ENCODE measurements around the gene TGFB2. TPM values are rescaled to one million over a fixed set of nuclear protein-coding genes. Genes with fewer than 3 reads are reported as not detected.

Gene TGFB2
- polyA plus RNA-seq, 1 experiment: 14.8 TPM

GRCh38 chr1:218467101-218468072, 122.3 kb downstream of the TGFB2 start:
- peak; percentile 59 for DNase-seq (ENCODE audit: low read depth, low spot score)
- H3K9me3 ChIP-seq (ENCODE audit: control insufficient read depth, insufficient read depth, low read length): no peaks in the 10 kb centered on the region
- H3K27ac ChIP-seq (ENCODE audit: low read depth, low read length): no peak overlapping the region
- H3K27me3 ChIP-seq (ENCODE audit: control insufficient read depth, insufficient read depth, low read length): no peaks in the 10 kb centered on the region
- H3K4me3 ChIP-seq (ENCODE audit: low read depth, low read length): no peak overlapping the region
- TF ChIP-seq CTCF (IDR thresholded peaks at IDR 0.05; ENCODE audit: low read depth, low read length): no peak
- ChIA-PET CTCF (no interaction called here), POLR2A (interaction anchor here (0.5 to 0.7 kb wide), 2 partner anchors 12 to 120 kb away, joined by 3 to 4 read pairs; no protein-coding TSS in a partner anchor)

GRCh38 chr1:218468711-218469110, 123.6 kb downstream of the TGFB2 start:
- Histone ChIP-seq H3K27ac (ENCODE audit: low read depth, low read length) (no peak overlapping the region), H3K27me3 (ENCODE audit: control insufficient read depth, insufficient read depth, low read length) (no peaks in the 10 kb centered on the region), H3K9me3 (ENCODE audit: control insufficient read depth, insufficient read depth, low read length) (no peaks in the 10 kb centered on the region), H3K4me3 (ENCODE audit: low read depth, low read length) (no peak overlapping the region)
- no peak for TF ChIP-seq CTCF (IDR thresholded peaks at IDR 0.05; ENCODE audit: low read depth, low read length)
- ChIA-PET POLR2A (no interaction called here), CTCF (no interaction called here)
- DNase-seq (ENCODE audit: low read depth, low spot score): no peak

GRCh38 chr1:218472885-218473284, 127.7 kb downstream of the TGFB2 start:
- Histone ChIP-seq H3K9me3 (ENCODE audit: control insufficient read depth, insufficient read depth, low read length) (no peaks in the 10 kb centered on the region), H3K4me3 (ENCODE audit: low read depth, low read length) (no peak overlapping the region), H3K27me3 (ENCODE audit: control insufficient read depth, insufficient read depth, low read length) (no peaks in the 10 kb centered on the region), H3K27ac (ENCODE audit: low read depth, low read length) (no peak overlapping the region)
- no peak for TF ChIP-seq CTCF (IDR thresholded peaks at IDR 0.05; ENCODE audit: low read depth, low read length)
- ChIA-PET CTCF (no interaction called here), POLR2A (no interaction called here)
- no peak for DNase-seq (ENCODE audit: low read depth, low spot score)

GRCh38 chr1:218473522-218473921, 128.4 kb downstream of the TGFB2 start:
- ChIA-PET CTCF (no interaction called here), POLR2A (no interaction called here)
- no peaks in the 10 kb centered on the region for H3K9me3 ChIP-seq (ENCODE audit: control insufficient read depth, insufficient read depth, low read length)
- TF ChIP-seq CTCF (IDR thresholded peaks at IDR 0.05; ENCODE audit: low read depth, low read length): no peak
- no peak overlapping the region for H3K27ac ChIP-seq (ENCODE audit: low read depth, low read length)
- no peaks in the 10 kb centered on the region for H3K27me3 ChIP-seq (ENCODE audit: control insufficient read depth, insufficient read depth, low read length)
- H3K4me3 ChIP-seq (ENCODE audit: low read depth, low read length): no peak overlapping the region
- DNase-seq (ENCODE audit: low read depth, low spot score): no peak

GRCh38 chr1:218474128-218474527, 129.0 kb downstream of the TGFB2 start:
- no peak for TF ChIP-seq CTCF (IDR thresholded peaks at IDR 0.05; ENCODE audit: low read depth, low read length)
- H3K4me3 ChIP-seq (ENCODE audit: low read depth, low read length): no peak overlapping the region
- no peaks in the 10 kb centered on the region for H3K9me3 ChIP-seq (ENCODE audit: control insufficient read depth, insufficient read depth, low read length)
- no peak for DNase-seq (ENCODE audit: low read depth, low spot score)
- CTCF ChIA-PET: no interaction called here
- no peaks in the 10 kb centered on the region for H3K27me3 ChIP-seq (ENCODE audit: control insufficient read depth, insufficient read depth, low read length)
- POLR2A ChIA-PET: no interaction called here
- no peak overlapping the region for H3K27ac ChIP-seq (ENCODE audit: low read depth, low read length)

All from AG04450 (cell line).